Measurements from ENCODE around the gene COA5. TPM values are rescaled to one million over a fixed set of nuclear protein-coding genes. Genes with fewer than 3 reads are reported as not detected.

The COA5 gene
- polyA plus RNA-seq, 1 of the 3 experiments (the other 2 are of a cell fraction) = 40.3 TPM

DNA sequence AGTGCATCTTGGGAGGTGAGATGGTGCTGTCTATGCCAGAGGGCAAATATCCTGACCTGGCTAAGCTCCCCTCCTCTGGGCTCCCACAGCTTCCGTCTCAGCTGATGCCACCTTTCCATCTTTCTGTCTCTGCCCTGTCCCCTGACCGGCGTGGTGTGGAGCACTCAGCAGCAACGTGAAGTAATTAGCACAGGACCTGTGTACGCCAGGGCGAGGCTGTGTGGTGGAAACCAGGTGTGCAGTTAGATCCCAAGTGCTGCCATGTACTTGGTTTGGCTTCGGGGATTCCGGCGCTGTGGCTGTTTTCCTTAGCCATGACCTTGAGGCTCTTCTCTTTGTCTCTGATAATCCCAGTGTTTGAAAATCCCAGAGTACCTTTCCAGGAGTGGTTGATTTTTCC lies 36.5 kb downstream of the COA5 start:
- Histone ChIP-seq H3K9ac (no peak overlapping the region), H4K20me1 (ENCODE audit: insufficient read depth) (no peaks in the 10 kb centered on the region), H3K27ac (ENCODE audit: low read depth in 2 of 2, low read length in 1 of 2) (no peak overlapping the region), H3K36me3 (replicated peaks in 1 of 2; ENCODE audit: control insufficient read depth in 1 of 2, insufficient read depth in 2 of 2, low read length in 1 of 2) (peaks cover 0 to 29% of the 10 kb centered on the region in 2 experiments), H3K4me1 (ENCODE audit: control insufficient read depth in 1 of 2, insufficient read depth in 2 of 2, low read depth in 1 of 2, low read length in 1 of 2) (peaks cover 0 to 2% of the 10 kb centered on the region in 2 experiments; a peak in 1 of 4 replicates), H3K27me3 (ENCODE audit: insufficient read depth) (no peaks in the 10 kb centered on the region), H3K4me3 (ENCODE audit: low read depth in 2 of 2, low read length in 1 of 2) (no peak overlapping the region), H2AFZ (ENCODE audit: low read depth) (no peak overlapping the region), H3F3A (replicated peaks; ENCODE audit: insufficient read depth) (no peaks in the 10 kb centered on the region), H3K9me3 (no peaks in the 10 kb centered on the region), H3K79me2 (ENCODE audit: insufficient read depth) (no peaks in the 10 kb centered on the region), H3K4me2 (no peak overlapping the region), H3K9me2 (no peaks in the 10 kb centered on the region)
- WGBS (ENCODE audit: low lambda C conversion rate) = 99% methylated on average over 9 of the region's 9 CpGs
- ChIA-PET CTCF (no interaction called here), POLR2A (no interaction called here)
- TF ChIP-seq RCOR1 (IDR thresholded peaks at IDR 0.05; ENCODE audit: low read length) = no peak
- TF ChIP-seq ELF1 (IDR thresholded peaks at IDR 0.05) = no peak
- no peak for TF ChIP-seq TCF12 (IDR thresholded peaks at IDR 0.05)
- TF ChIP-seq, protein P1, sequence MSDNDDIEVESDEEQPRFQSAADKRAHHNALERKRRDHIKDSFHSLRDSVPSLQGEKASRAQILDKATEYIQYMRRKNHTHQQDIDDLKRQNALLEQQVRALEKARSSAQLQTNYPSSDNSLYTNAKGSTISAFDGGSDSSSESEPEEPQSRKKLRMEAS (IDR thresholded peaks at IDR 0.05; ENCODE audit: low read depth) = no peak
- TF ChIP-seq, protein P2, sequence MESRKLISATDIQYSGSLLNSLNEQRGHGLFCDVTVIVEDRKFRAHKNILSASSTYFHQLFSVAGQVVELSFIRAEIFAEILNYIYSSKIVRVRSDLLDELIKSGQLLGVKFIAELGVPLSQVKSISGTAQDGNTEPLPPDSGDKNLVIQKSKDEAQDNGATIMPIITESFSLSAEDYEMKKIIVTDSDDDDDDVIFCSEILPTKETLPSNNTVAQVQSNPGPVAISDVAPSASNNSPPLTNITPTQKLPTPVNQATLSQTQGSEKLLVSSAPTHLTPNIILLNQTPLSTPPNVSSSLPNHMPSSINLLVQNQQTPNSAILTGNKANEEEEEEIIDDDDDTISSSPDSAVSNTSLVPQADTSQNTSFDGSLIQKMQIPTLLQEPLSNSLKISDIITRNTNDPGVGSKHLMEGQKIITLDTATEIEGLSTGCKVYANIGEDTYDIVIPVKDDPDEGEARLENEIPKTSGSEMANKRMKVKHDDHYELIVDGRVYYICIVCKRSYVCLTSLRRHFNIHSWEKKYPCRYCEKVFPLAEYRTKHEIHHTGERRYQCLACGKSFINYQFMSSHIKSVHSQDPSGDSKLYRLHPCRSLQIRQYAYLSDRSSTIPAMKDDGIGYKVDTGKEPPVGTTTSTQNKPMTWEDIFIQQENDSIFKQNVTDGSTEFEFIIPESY (IDR thresholded peaks at IDR 0.05; ENCODE audit: borderline replicate concordance, low read depth) = no peak
- TF ChIP-seq TAF1 (IDR thresholded peaks at IDR 0.05; ENCODE audit: borderline replicate concordance, low read depth, low read length) = no peak
- no peak for TF ChIP-seq JUND (IDR thresholded peaks at IDR 0.05)
- TF ChIP-seq, protein P3, sequence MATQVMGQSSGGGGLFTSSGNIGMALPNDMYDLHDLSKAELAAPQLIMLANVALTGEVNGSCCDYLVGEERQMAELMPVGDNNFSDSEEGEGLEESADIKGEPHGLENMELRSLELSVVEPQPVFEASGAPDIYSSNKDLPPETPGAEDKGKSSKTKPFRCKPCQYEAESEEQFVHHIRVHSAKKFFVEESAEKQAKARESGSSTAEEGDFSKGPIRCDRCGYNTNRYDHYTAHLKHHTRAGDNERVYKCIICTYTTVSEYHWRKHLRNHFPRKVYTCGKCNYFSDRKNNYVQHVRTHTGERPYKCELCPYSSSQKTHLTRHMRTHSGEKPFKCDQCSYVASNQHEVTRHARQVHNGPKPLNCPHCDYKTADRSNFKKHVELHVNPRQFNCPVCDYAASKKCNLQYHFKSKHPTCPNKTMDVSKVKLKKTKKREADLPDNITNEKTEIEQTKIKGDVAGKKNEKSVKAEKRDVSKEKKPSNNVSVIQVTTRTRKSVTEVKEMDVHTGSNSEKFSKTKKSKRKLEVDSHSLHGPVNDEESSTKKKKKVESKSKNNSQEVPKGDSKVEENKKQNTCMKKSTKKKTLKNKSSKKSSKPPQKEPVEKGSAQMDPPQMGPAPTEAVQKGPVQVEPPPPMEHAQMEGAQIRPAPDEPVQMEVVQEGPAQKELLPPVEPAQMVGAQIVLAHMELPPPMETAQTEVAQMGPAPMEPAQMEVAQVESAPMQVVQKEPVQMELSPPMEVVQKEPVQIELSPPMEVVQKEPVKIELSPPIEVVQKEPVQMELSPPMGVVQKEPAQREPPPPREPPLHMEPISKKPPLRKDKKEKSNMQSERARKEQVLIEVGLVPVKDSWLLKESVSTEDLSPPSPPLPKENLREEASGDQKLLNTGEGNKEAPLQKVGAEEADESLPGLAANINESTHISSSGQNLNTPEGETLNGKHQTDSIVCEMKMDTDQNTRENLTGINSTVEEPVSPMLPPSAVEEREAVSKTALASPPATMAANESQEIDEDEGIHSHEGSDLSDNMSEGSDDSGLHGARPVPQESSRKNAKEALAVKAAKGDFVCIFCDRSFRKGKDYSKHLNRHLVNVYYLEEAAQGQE (IDR thresholded peaks at IDR 0.05; ENCODE audit: low read depth, low read length) = no peak
- TF ChIP-seq, protein P4, sequence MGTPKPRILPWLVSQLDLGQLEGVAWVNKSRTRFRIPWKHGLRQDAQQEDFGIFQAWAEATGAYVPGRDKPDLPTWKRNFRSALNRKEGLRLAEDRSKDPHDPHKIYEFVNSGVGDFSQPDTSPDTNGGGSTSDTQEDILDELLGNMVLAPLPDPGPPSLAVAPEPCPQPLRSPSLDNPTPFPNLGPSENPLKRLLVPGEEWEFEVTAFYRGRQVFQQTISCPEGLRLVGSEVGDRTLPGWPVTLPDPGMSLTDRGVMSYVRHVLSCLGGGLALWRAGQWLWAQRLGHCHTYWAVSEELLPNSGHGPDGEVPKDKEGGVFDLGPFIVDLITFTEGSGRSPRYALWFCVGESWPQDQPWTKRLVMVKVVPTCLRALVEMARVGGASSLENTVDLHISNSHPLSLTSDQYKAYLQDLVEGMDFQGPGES (IDR thresholded peaks at IDR 0.05; ENCODE audit: low read depth, low read length) = no peak
- no peak for TF ChIP-seq EZH2phosphoT487 (IDR thresholded peaks at IDR 0.05; ENCODE audit: borderline replicate concordance, low read depth)
- TF ChIP-seq NFIC (IDR thresholded peaks at IDR 0.05; ENCODE audit: borderline replicate concordance) = no peak
- no peak for TF ChIP-seq YY1 (IDR thresholded peaks at IDR 0.05; ENCODE audit: low read depth)
- TF ChIP-seq POLR2AphosphoS5 (IDR thresholded peaks at IDR 0.05; ENCODE audit: low read depth, low read length) = no peak
- TF ChIP-seq MEF2A (IDR thresholded peaks at IDR 0.05; ENCODE audit: borderline replicate concordance, low read depth) = no peak
- TF ChIP-seq, protein P5, sequence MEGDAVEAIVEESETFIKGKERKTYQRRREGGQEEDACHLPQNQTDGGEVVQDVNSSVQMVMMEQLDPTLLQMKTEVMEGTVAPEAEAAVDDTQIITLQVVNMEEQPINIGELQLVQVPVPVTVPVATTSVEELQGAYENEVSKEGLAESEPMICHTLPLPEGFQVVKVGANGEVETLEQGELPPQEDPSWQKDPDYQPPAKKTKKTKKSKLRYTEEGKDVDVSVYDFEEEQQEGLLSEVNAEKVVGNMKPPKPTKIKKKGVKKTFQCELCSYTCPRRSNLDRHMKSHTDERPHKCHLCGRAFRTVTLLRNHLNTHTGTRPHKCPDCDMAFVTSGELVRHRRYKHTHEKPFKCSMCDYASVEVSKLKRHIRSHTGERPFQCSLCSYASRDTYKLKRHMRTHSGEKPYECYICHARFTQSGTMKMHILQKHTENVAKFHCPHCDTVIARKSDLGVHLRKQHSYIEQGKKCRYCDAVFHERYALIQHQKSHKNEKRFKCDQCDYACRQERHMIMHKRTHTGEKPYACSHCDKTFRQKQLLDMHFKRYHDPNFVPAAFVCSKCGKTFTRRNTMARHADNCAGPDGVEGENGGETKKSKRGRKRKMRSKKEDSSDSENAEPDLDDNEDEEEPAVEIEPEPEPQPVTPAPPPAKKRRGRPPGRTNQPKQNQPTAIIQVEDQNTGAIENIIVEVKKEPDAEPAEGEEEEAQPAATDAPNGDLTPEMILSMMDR (IDR thresholded peaks at IDR 0.05) = no peak
- TF ChIP-seq FOXM1 (IDR thresholded peaks at IDR 0.05; ENCODE audit: low read depth) = no peak
- TF ChIP-seq SIN3A (IDR thresholded peaks at IDR 0.05; ENCODE audit: borderline replicate concordance, low read depth, low read length) = no peak
- no peak for TF ChIP-seq EP300 (IDR thresholded peaks at IDR 0.05; ENCODE audit: borderline replicate concordance in 1 of 2, low read depth in 1 of 2, low read length in 1 of 2)
- no peak for TF ChIP-seq CHD2 (IDR thresholded peaks at IDR 0.05; ENCODE audit: low read length, partially characterized antibody)
- DNase-seq = no peak
